Measurements from ENCODE around the gene INHBE. TPM values are rescaled to one million over a fixed set of nuclear protein-coding genes. Genes with fewer than 3 reads are reported as not detected.
"Not testable (repeated sequence)": the region's sequence is repeated elsewhere in the genome, so short reads cannot be mapped to it uniquely, and the experiment has no call there.

The INHBE gene
- polyA plus RNA-seq, 1 experiment, result 10.8 TPM

- Histone ChIP-seq H3K9me3 (ENCODE audit: control insufficient read depth, insufficient read depth, low read length) (no peaks in the 10 kb centered on the region), H3K27ac (ENCODE audit: low read depth, low read length) (no peak overlapping the region), H3K27me3 (ENCODE audit: control insufficient read depth, insufficient read depth, low read length) (no peaks in the 10 kb centered on the region), H3K4me3 (ENCODE audit: low read depth, low read length) (no peak overlapping the region)
- TF ChIP-seq, protein P1, sequence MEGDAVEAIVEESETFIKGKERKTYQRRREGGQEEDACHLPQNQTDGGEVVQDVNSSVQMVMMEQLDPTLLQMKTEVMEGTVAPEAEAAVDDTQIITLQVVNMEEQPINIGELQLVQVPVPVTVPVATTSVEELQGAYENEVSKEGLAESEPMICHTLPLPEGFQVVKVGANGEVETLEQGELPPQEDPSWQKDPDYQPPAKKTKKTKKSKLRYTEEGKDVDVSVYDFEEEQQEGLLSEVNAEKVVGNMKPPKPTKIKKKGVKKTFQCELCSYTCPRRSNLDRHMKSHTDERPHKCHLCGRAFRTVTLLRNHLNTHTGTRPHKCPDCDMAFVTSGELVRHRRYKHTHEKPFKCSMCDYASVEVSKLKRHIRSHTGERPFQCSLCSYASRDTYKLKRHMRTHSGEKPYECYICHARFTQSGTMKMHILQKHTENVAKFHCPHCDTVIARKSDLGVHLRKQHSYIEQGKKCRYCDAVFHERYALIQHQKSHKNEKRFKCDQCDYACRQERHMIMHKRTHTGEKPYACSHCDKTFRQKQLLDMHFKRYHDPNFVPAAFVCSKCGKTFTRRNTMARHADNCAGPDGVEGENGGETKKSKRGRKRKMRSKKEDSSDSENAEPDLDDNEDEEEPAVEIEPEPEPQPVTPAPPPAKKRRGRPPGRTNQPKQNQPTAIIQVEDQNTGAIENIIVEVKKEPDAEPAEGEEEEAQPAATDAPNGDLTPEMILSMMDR (IDR thresholded peaks at IDR 0.05; ENCODE audit: low read depth, low read length), result no peak
- POLR2A ChIA-PET, result no interaction called here
- DNase-seq (ENCODE audit: low read depth, low spot score), result no peak
- CTCF ChIA-PET, result interaction anchor here (1.8 kb wide), 1 partner anchor 13 kb away, joined by 5 read pairs; no protein-coding TSS in a partner anchor
Measured at GRCh38 chr12:57439762-57440266, 15.3 kb upstream of the INHBE start.

DNA sequence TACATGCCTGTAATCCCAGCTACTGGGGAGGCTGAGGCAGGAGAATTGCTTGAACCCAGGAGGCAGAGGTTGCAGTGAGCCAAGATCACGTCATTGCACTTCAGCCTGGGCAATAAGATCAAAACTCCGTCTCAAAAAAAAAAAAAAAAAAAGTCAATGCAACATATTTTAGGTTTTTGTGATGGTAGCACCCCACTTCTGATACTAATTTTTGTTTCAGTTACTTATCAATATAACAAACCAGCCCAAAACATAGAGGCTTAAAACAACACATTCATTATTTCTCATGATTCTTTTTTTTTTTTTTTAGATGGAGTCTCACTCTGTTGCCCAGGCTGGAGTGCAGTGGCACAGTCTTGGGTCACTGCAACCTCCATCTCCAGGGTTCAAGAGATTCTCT lies 13.7 kb upstream of the INHBE start:
- H3K9me3 ChIP-seq (ENCODE audit: control insufficient read depth, insufficient read depth, low read length); H3K27ac ChIP-seq (ENCODE audit: low read depth, low read length); H3K4me3 ChIP-seq (ENCODE audit: low read depth, low read length); H3K27me3 ChIP-seq (ENCODE audit: control insufficient read depth, insufficient read depth, low read length); DNase-seq (ENCODE audit: low read depth, low spot score): not testable (repeated sequence)
- POLR2A ChIA-PET, result interaction anchor here (0.6 kb wide), 1 partner anchor 1193 kb away, joined by 4 read pairs; no protein-coding TSS in a partner anchor
- CTCF ChIA-PET, result interaction anchor here (1.8 kb wide), 1 partner anchor 11 kb away, joined by 5 read pairs; no protein-coding TSS in a partner anchor

DNA sequence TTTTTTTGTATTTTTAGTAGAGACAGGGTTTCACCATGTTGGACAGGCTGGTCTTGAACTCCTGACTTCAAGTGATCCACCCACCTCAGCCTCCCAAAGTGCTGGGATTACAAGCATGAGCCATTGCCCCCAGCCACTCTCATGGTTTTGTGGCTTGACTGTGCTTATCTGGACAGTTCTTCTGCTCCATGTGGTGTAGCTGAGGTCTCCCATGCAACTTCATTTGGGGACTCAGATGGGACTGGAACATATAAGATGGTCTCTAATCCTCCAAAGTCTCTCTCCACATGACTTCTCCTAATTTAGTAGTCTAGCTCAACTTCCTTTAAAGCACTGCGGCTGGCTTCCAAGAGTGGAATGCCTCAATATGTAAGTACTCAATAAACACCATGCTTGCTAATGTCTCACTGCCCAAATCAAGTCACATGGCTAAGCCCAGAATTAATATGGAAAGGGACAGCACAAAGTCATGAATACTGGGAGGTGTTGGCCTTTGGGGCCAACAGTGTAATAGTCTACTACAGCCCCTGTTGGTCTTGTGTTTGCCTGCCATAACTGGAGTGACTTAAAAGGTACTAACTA lies 13.2 kb upstream of the INHBE start:
- DNase-seq (ENCODE audit: low read depth, low spot score), result no peak
- Histone ChIP-seq H3K9me3 (ENCODE audit: control insufficient read depth, insufficient read depth, low read length) (no peaks in the 10 kb centered on the region), H3K27ac (ENCODE audit: low read depth, low read length) (no peak overlapping the region), H3K27me3 (ENCODE audit: control insufficient read depth, insufficient read depth, low read length) (no peaks in the 10 kb centered on the region), H3K4me3 (ENCODE audit: low read depth, low read length) (no peak overlapping the region)
- TF ChIP-seq, protein P1 (IDR thresholded peaks at IDR 0.05; ENCODE audit: low read depth, low read length), result no peak
- ChIA-PET POLR2A (interaction anchor here (0.6 kb wide), 1 partner anchor 1194 kb away, joined by 4 read pairs; no protein-coding TSS in a partner anchor), CTCF (interaction anchor here (1.3 kb wide), 1 partner anchor 11 kb away, joined by 6 read pairs; no protein-coding TSS in a partner anchor)

- DNase-seq (ENCODE audit: low read depth, low spot score); POLR2A ChIA-PET: not testable (repeated sequence)
- CTCF ChIA-PET, result interaction anchor here (1.5 to 1.6 kb wide), 3 partner anchors 9 to 136 kb away, joined by 5 to 7 read pairs (median 6); no protein-coding TSS in a partner anchor
Measured at GRCh38 chr12:57444337-57444736, 10.8 kb upstream of the INHBE start.

GRCh38 chr12:57444744-57445143 lies 10.4 kb upstream of the INHBE start:
- DNase-seq (ENCODE audit: low read depth, low spot score), result no peak
- H3K27ac ChIP-seq (ENCODE audit: low read depth, low read length), result no peak overlapping the region
- TF ChIP-seq, protein P1 (IDR thresholded peaks at IDR 0.05; ENCODE audit: low read depth, low read length), result no peak
- CTCF ChIA-PET, result interaction anchor here (1.5 to 1.6 kb wide), 3 partner anchors 9 to 137 kb away, joined by 5 to 7 read pairs (median 6); no protein-coding TSS in a partner anchor
- no peak overlapping the region for H3K4me3 ChIP-seq (ENCODE audit: low read depth, low read length)
- POLR2A ChIA-PET, result no interaction called here
- no peaks in the 10 kb centered on the region for H3K27me3 ChIP-seq (ENCODE audit: control insufficient read depth, insufficient read depth, low read length)
- H3K9me3 ChIP-seq (ENCODE audit: control insufficient read depth, insufficient read depth, low read length), result peaks cover 3% of the 10 kb centered on the region; the same call in 1 of the 2 replicates

More at GRCh38 chr12:57444337-57444736, 10.8 kb upstream of the INHBE start:
- not testable (repeated sequence) for H3K27ac ChIP-seq (ENCODE audit: low read depth, low read length); H3K4me3 ChIP-seq (ENCODE audit: low read depth, low read length); H3K9me3 ChIP-seq (ENCODE audit: control insufficient read depth, insufficient read depth, low read length); H3K27me3 ChIP-seq (ENCODE audit: control insufficient read depth, insufficient read depth, low read length)

Data from AG04450 (cell line).